Measurements from ENCODE around the gene SBNO1.
"Not testable (repeated sequence)": the region's sequence is repeated elsewhere in the genome, so short reads cannot be mapped to it uniquely, and the experiment has no call there.

Gene SBNO1

GRCh38 chr12:123248996-123249741 is 115.5 kb downstream of the SBNO1 start:
- not testable (repeated sequence) for DNase-seq (ENCODE audit: low read depth)

- not testable (repeated sequence) for DNase-seq (ENCODE audit: low read depth)
Measured at GRCh38 chr12:123248129-123248528, 116.5 kb downstream of the SBNO1 start.

GRCh38 chr12:123245678-123246077 is 119.0 kb downstream of the SBNO1 start:
- DNase-seq (ENCODE audit: low read depth) = no peak

GRCh38 chr12:123243671-123244262 is 120.9 kb downstream of the SBNO1 start:
- no peak for DNase-seq (ENCODE audit: low read depth)

GRCh38 chr12:123242116-123242904 is 122.3 kb downstream of the SBNO1 start:
- DNase-seq (ENCODE audit: low read depth) = no peak
